ENCODE results near the gene C1QTNF4. TPM values are rescaled to one million over a fixed set of nuclear protein-coding genes. Genes with fewer than 3 reads are reported as not detected.

C1QTNF4 gene
- total and polyA plus RNA-seq, 2 of the 13 experiments (the other 11 are each of a cell fraction or from before 2014, with no cell fraction given): not detected

GRCh38 chr11:47565340-47566148 lies 28.7 kb downstream of the C1QTNF4 start, which contains the start of gene PTPMT1 (continued):
- peak; percentile 14; the same call in 1 of the 2 replicates for TF ChIP-seq RFXAP (CRISPR knock-in tag; IDR thresholded peaks at IDR 0.05; ENCODE audit: borderline replicate concordance)
- TF ChIP-seq NR2F1 (CRISPR knock-in tag; IDR thresholded peaks at IDR 0.05): no peak
- no peak for TF ChIP-seq NFKBIZ (CRISPR knock-in tag; IDR thresholded peaks at IDR 0.05)
- peak; percentile 19; the same call in 1 of the 2 replicates for TF ChIP-seq ZNF225 (CRISPR knock-in tag; IDR thresholded peaks at IDR 0.05)
- no peak for TF ChIP-seq ZNF235 (CRISPR knock-in tag; IDR thresholded peaks at IDR 0.05; ENCODE audit: borderline replicate concordance)
- no peak; the same call in 1 of the 2 replicates for TF ChIP-seq TFE3 (CRISPR knock-in tag; IDR thresholded peaks at IDR 0.05)
- TF ChIP-seq MYNN (CRISPR knock-in tag; IDR thresholded peaks at IDR 0.05; ENCODE audit: low read depth): no peak
- TF ChIP-seq ZNF274 (CRISPR knock-in tag; IDR thresholded peaks at IDR 0.05): peak; percentile 91; the same call in 1 of the 2 replicates
- 0 out of 2 replicates have a peak, but pooled peaks have one; percentile 33 for TF ChIP-seq TMF1 (CRISPR knock-in tag; IDR thresholded peaks at IDR 0.05; ENCODE audit: low read depth)
- TF ChIP-seq CHCHD3 (CRISPR knock-in tag; IDR thresholded peaks at IDR 0.05): peak; percentile 13; the same call in 1 of the 2 replicates
- no peak for TF ChIP-seq POLR2AphosphoS2 (IDR thresholded peaks at IDR 0.05; ENCODE audit: low read depth, low read length)
- peak; percentile 71 for TF ChIP-seq MXD1 (CRISPR knock-in tag; IDR thresholded peaks at IDR 0.05)
- TF ChIP-seq IRF1 (CRISPR knock-in tag; IDR thresholded peaks at IDR 0.05; ENCODE audit: low read depth): no peak
- TF ChIP-seq ZNF510 (CRISPR knock-in tag; IDR thresholded peaks at IDR 0.05; ENCODE audit: low read depth): no peak
- TF ChIP-seq ZBTB33 (CRISPR knock-in tag; IDR thresholded peaks at IDR 0.05): no peak; the same call in none of the 2 replicates
- TF ChIP-seq ZNF281 (CRISPR knock-in tag; IDR thresholded peaks at IDR 0.05; ENCODE audit: borderline replicate concordance): no peak; the same call in 1 of the 2 replicates
- TF ChIP-seq POLR2AphosphoS5 (IDR thresholded peaks at IDR 0.05; ENCODE audit: low read depth, low read length): peak; percentile 46
- no peak for TF ChIP-seq ONECUT2 (CRISPR knock-in tag; IDR thresholded peaks at IDR 0.05)
- TF ChIP-seq NFKB2 (CRISPR knock-in tag; IDR thresholded peaks at IDR 0.05; ENCODE audit: borderline replicate concordance): peak; percentile 80
- TF ChIP-seq ZNF878 (CRISPR knock-in tag; IDR thresholded peaks at IDR 0.05): no peak
- TF ChIP-seq ETV6 (CRISPR knock-in tag; conservative IDR thresholded peaks at IDR 0.05): no peak
- TF ChIP-seq ZNF768 (CRISPR knock-in tag; IDR thresholded peaks at IDR 0.05): no peak
